Measurements from ENCODE around the gene PRKCB. TPM values are rescaled to one million over a fixed set of nuclear protein-coding genes. Genes with fewer than 3 reads are reported as not detected.

Gene PRKCB
- total and polyA plus RNA-seq, 2 of the 8 experiments (the other 6 are each of a cell fraction or from before 2014, with no cell fraction given): 7.1 to 12.1 TPM

DNA sequence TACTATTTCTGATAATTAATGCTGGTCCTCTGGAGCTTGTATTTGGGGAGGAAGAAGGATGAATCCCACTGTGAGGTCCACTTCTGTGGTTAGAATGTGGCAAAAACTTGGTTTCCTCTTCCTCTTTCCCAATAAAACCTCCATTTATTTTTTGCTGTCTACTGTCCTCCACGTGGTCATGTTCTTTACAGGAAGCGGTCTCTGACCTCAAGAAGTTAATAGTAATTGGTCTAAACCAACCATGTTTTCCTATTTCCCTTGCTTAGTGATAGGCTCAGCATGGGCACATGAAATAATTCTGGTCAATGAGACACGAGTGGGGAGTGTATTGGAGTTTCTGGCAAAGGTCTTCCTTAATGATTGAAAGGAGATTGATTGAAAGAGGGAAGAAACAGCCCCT is 47.1 kb upstream of the PRKCB start (continued):
- TF ChIP-seq, protein P1, sequence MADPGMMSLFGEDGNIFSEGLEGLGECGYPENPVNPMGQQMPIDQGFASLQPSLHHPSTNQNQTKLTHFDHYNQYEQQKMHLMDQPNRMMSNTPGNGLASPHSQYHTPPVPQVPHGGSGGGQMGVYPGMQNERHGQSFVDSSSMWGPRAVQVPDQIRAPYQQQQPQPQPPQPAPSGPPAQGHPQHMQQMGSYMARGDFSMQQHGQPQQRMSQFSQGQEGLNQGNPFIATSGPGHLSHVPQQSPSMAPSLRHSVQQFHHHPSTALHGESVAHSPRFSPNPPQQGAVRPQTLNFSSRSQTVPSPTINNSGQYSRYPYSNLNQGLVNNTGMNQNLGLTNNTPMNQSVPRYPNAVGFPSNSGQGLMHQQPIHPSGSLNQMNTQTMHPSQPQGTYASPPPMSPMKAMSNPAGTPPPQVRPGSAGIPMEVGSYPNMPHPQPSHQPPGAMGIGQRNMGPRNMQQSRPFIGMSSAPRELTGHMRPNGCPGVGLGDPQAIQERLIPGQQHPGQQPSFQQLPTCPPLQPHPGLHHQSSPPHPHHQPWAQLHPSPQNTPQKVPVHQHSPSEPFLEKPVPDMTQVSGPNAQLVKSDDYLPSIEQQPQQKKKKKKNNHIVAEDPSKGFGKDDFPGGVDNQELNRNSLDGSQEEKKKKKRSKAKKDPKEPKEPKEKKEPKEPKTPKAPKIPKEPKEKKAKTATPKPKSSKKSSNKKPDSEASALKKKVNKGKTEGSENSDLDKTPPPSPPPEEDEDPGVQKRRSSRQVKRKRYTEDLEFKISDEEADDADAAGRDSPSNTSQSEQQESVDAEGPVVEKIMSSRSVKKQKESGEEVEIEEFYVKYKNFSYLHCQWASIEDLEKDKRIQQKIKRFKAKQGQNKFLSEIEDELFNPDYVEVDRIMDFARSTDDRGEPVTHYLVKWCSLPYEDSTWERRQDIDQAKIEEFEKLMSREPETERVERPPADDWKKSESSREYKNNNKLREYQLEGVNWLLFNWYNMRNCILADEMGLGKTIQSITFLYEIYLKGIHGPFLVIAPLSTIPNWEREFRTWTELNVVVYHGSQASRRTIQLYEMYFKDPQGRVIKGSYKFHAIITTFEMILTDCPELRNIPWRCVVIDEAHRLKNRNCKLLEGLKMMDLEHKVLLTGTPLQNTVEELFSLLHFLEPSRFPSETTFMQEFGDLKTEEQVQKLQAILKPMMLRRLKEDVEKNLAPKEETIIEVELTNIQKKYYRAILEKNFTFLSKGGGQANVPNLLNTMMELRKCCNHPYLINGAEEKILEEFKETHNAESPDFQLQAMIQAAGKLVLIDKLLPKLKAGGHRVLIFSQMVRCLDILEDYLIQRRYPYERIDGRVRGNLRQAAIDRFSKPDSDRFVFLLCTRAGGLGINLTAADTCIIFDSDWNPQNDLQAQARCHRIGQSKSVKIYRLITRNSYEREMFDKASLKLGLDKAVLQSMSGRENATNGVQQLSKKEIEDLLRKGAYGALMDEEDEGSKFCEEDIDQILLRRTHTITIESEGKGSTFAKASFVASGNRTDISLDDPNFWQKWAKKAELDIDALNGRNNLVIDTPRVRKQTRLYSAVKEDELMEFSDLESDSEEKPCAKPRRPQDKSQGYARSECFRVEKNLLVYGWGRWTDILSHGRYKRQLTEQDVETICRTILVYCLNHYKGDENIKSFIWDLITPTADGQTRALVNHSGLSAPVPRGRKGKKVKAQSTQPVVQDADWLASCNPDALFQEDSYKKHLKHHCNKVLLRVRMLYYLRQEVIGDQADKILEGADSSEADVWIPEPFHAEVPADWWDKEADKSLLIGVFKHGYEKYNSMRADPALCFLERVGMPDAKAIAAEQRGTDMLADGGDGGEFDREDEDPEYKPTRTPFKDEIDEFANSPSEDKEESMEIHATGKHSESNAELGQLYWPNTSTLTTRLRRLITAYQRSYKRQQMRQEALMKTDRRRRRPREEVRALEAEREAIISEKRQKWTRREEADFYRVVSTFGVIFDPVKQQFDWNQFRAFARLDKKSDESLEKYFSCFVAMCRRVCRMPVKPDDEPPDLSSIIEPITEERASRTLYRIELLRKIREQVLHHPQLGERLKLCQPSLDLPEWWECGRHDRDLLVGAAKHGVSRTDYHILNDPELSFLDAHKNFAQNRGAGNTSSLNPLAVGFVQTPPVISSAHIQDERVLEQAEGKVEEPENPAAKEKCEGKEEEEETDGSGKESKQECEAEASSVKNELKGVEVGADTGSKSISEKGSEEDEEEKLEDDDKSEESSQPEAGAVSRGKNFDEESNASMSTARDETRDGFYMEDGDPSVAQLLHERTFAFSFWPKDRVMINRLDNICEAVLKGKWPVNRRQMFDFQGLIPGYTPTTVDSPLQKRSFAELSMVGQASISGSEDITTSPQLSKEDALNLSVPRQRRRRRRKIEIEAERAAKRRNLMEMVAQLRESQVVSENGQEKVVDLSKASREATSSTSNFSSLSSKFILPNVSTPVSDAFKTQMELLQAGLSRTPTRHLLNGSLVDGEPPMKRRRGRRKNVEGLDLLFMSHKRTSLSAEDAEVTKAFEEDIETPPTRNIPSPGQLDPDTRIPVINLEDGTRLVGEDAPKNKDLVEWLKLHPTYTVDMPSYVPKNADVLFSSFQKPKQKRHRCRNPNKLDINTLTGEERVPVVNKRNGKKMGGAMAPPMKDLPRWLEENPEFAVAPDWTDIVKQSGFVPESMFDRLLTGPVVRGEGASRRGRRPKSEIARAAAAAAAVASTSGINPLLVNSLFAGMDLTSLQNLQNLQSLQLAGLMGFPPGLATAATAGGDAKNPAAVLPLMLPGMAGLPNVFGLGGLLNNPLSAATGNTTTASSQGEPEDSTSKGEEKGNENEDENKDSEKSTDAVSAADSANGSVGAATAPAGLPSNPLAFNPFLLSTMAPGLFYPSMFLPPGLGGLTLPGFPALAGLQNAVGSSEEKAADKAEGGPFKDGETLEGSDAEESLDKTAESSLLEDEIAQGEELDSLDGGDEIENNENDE (IDR thresholded peaks at IDR 0.05; ENCODE audit: insufficient replicate concordance, low read length): no peak
- no peak for TF ChIP-seq KDM5A (IDR thresholded peaks at IDR 0.05; ENCODE audit: low read length)
